IPS-20b (cell line): ENCODE measurements around the gene LIPT2.

Experiments
- H3K27ac ChIP-seq: one replicate; pipeline ENCODE4 v1.5.1; 2013; ENCODE audit warnings: low read length
- H3K27me3 ChIP-seq: 2 replicates; pipeline ENCODE4 v1.6.1; 2013; ENCODE audit warnings: mild to moderate bottlenecking, low read length, inconsistent platforms; ENCODE audit not compliant: insufficient read depth
- H3K36me3 ChIP-seq: 2 replicates; pipeline ENCODE4 v1.6.1; 2013; ENCODE audit warnings: low read depth, mild to moderate bottlenecking, inconsistent platforms, low read length, moderate library complexity; ENCODE audit not compliant: insufficient read depth
- H3K4me1 ChIP-seq: 2 replicates; pipeline ENCODE4 v1.6.1; 2013; ENCODE audit warnings: mild to moderate bottlenecking, control low read depth, inconsistent platforms, low read length, moderate library complexity; ENCODE audit not compliant: insufficient read depth
- H3K4me3 ChIP-seq: 2 replicates; pipeline ENCODE4 v1.5.1; 2013; ENCODE audit warnings: mild to moderate bottlenecking, low read length, inconsistent platforms
- H3K9ac ChIP-seq: 2 replicates; pipeline ENCODE4 v1.6.1; 2013; ENCODE audit warnings: low read depth, mild to moderate bottlenecking, inconsistent platforms, low read length, moderate library complexity
- H3K9me3 ChIP-seq: 2 replicates; pipeline ENCODE4 v1.6.1; 2013; ENCODE audit warnings: mild to moderate bottlenecking, low read depth, low read length, inconsistent platforms; ENCODE audit not compliant: insufficient read depth

LIPT2 gene

DNA sequence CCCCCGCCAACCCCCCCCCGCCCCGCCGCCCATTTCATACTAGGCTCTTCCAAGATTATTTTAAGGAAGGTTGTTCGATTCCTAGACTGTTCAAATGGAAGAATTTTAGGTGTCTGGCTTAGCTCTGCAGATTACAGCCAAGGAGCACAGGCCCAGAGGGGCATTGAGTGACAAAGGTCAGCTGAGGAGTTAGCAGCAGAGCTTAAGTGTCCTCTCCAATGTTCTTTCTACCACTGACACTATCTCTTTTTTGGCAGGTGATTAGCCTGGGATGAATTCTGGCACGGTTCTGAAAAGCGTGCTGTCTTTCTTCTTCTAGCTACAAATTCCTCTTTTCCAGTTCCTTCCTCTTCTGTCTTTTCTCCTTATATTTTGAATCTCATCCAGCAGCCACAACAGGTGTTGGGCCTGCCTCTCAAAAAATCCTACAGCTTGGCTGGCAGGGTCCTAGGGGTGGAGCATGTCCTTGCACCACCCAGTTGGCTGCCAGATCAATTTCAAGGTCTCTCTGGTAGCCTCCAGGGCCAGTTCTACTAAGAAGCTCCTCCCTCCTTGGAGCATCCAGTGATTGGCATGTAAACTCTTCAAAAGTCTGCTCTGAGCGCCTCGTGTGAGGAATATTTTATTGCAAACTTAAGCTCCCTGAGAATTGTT is 49.2 kb downstream of the LIPT2 start:
- Histone ChIP-seq H3K4me1 (peaks cover 11% of the 10 kb centered on the region; the same call in 1 of the 2 replicates), H3K9ac (no peak overlapping the region), H3K36me3 (no peaks in the 10 kb centered on the region), H3K4me3 (no peak overlapping the region), H3K27me3 (no peaks in the 10 kb centered on the region), H3K9me3 (no peaks in the 10 kb centered on the region), H3K27ac (no peak overlapping the region)

GRCh38 chr11:74443071-74443864 is 50.3 kb downstream of the LIPT2 start:
- H3K4me3 ChIP-seq: no peak overlapping the region
- H3K27ac ChIP-seq: no peak overlapping the region
- no peaks in the 10 kb centered on the region for H3K36me3 ChIP-seq
- peaks cover 11% of the 10 kb centered on the region; the same call in 1 of the 2 replicates for H3K4me1 ChIP-seq
- no peaks in the 10 kb centered on the region for H3K9me3 ChIP-seq
- H3K9ac ChIP-seq: no peak overlapping the region
- no peaks in the 10 kb centered on the region for H3K27me3 ChIP-seq

DNA sequence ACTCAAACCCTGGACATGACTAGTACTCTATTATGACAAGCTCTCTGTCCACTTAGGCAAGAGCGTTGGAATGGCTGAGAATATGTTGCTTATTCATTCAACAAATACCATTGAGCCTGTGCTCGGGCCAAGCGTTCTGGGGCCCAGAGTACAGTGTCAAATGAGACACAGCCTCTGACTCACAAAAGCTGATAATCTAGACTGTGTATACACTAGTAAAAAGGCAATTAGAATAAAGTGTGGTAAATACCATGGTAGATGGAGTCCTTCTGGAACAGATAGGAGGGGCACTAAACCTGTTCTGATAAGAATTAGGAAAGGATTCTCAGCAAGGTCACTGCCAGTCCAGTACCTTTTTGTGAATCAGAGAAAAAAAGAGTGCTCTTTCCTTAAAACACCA is 50.9 kb downstream of the LIPT2 start:
- no peak overlapping the region for H3K27ac ChIP-seq
- H3K4me3 ChIP-seq: no peak overlapping the region
- H3K9me3 ChIP-seq: no peaks in the 10 kb centered on the region
- no peaks in the 10 kb centered on the region for H3K27me3 ChIP-seq
- H3K9ac ChIP-seq: no peak overlapping the region
- no peaks in the 10 kb centered on the region for H3K36me3 ChIP-seq
- H3K4me1 ChIP-seq: peaks cover 11% of the 10 kb centered on the region; the same call in 1 of the 2 replicates
